Stimulated activated CD4-positive, alpha-beta T cell treated with anti-CD3 and anti-CD28 coated beads, Interleukin-4, amount 100 ng/mL, for 4 hours (primary cell): ENCODE measurements around the gene GPC6.

Experiments
- DNase-seq, 2 experiments: peaks; one replicate each; pipeline ENCODE4 v3.0.0-alpha.2; 2020

The GPC6 gene

GRCh38 chr13:93517658-93518057 is 291.1 kb downstream of the GPC6 start:
- no peak for DNase-seq

- no peak for DNase-seq
These were observed 294.7 kb downstream of the GPC6 start for GRCh38 chr13:93521307-93521706.

- DNase-seq, result no peak
These were observed 295.9 kb downstream of the GPC6 start for GRCh38 chr13:93522501-93522900.

- DNase-seq, result no peak
These were observed 298.5 kb downstream of the GPC6 start for GRCh38 chr13:93525087-93525486.

- DNase-seq, result no peak
These were observed 301.2 kb downstream of the GPC6 start for GRCh38 chr13:93527748-93528297.

GRCh38 chr13:93529961-93530360 is 303.4 kb downstream of the GPC6 start:
- no peak for DNase-seq

GRCh38 chr13:93534181-93534700 is 307.6 kb downstream of the GPC6 start:
- DNase-seq, result no peak

- DNase-seq, result no peak
These were observed 308.6 kb downstream of the GPC6 start for GRCh38 chr13:93535251-93535650.

- no peak for DNase-seq
These were observed 313.3 kb downstream of the GPC6 start for GRCh38 chr13:93539914-93540313.

- DNase-seq, result no peak
These were observed 321.3 kb downstream of the GPC6 start for GRCh38 chr13:93547886-93548285.

GRCh38 chr13:93549326-93550005 is 322.9 kb downstream of the GPC6 start:
- DNase-seq, result no peak

- no peak for DNase-seq
These were observed 323.6 kb downstream of the GPC6 start for GRCh38 chr13:93550236-93550635.

GRCh38 chr13:93552596-93552995 is 326.0 kb downstream of the GPC6 start:
- no peak for DNase-seq

GRCh38 chr13:93554514-93554913 is 327.9 kb downstream of the GPC6 start:
- DNase-seq, result no peak

GRCh38 chr13:93558637-93559036 is 332.0 kb downstream of the GPC6 start:
- no peak for DNase-seq

- no peak for DNase-seq
These were observed 333.1 kb downstream of the GPC6 start for GRCh38 chr13:93559718-93560117.

GRCh38 chr13:93561576-93562225 is 335.1 kb downstream of the GPC6 start:
- no peak for DNase-seq

- no peak for DNase-seq
These were observed 336.1 kb downstream of the GPC6 start for GRCh38 chr13:93562676-93563075.

GRCh38 chr13:93577105-93577504 is 350.5 kb downstream of the GPC6 start:
- DNase-seq, result no peak

- DNase-seq, result no peak
These were observed 363.2 kb downstream of the GPC6 start for GRCh38 chr13:93589788-93590187.

GRCh38 chr13:93603043-93603442 is 376.4 kb downstream of the GPC6 start:
- no peak for DNase-seq

GRCh38 chr13:93614776-93615175 is 388.2 kb downstream of the GPC6 start:
- DNase-seq, result no peak

GRCh38 chr13:93620181-93620765 is 393.7 kb downstream of the GPC6 start:
- DNase-seq, result no peak

- no peak for DNase-seq
These were observed 394.4 kb downstream of the GPC6 start for GRCh38 chr13:93621051-93621450.
